ENCODE results near the gene RHBDL3. TPM values are rescaled to one million over a fixed set of nuclear protein-coding genes. Genes with fewer than 3 reads are reported as not detected.
"Not testable (repeated sequence)": the region's sequence is repeated elsewhere in the genome, so short reads cannot be mapped to it uniquely, and the experiment has no call there.

RHBDL3 gene
- total and polyA plus RNA-seq, 10 of the 15 experiments (the other 5 are each of a cell fraction or from before 2014, with no cell fraction given), result 0.04 to 0.24 (median 0.04) TPM; not detected in 5

- TF ChIP-seq, protein P1, sequence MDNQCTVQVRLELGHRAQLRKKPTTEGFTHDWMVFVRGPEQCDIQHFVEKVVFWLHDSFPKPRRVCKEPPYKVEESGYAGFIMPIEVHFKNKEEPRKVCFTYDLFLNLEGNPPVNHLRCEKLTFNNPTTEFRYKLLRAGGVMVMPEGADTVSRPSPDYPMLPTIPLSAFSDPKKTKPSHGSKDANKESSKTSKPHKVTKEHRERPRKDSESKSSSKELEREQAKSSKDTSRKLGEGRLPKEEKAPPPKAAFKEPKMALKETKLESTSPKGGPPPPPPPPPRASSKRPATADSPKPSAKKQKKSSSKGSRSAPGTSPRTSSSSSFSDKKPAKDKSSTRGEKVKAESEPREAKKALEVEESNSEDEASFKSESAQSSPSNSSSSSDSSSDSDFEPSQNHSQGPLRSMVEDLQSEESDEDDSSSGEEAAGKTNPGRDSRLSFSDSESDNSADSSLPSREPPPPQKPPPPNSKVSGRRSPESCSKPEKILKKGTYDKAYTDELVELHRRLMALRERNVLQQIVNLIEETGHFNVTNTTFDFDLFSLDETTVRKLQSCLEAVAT (IDR thresholded peaks at IDR 0.05), result peak; percentile 72
- no peak for TF ChIP-seq POLR2AphosphoS5 (IDR thresholded peaks at IDR 0.05; ENCODE audit: low read length)
Observed at GRCh38 chr17:32350666-32351418, 85.2 kb downstream of the RHBDL3 start (continued).

DNA sequence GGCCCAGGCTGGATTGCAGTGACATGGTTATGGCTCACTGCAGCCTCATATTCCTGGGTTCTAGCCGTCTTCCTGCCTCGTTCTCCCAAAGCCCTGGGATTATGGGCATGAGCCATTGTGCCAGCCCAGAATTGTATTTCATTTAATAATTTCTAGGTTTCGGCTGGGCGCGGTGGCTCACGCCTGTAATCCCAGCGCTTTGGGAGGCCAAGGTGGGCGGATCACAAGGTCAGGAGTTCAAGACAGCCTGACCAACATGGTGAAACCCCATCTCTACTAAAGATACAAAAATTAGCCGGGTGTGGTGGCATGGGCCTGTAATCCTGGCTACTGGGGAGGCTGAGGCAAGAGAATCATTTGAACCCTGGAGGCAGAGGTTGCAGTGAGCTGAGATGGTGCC is 87.1 kb downstream of the RHBDL3 start:
- Histone ChIP-seq H3K4me1 (ENCODE audit: control insufficient read depth, insufficient read depth, low read length) (peaks cover 10% of the 10 kb centered on the region; the same call in 1 of the 2 replicates), H3K79me2 (ENCODE audit: control insufficient read depth, insufficient read depth, low read length) (peaks cover 79% of the 10 kb centered on the region), H3K4me2 (ENCODE audit: control insufficient read depth, insufficient read depth) (peak overlapping the region; percentile 45), H3K36me3 (ENCODE audit: control insufficient read depth in 2 of 2, insufficient read depth in 2 of 2, low read length in 1 of 2) (peaks cover 8 to 26% of the 10 kb centered on the region in 2 experiments), H3K4me3 (peak overlapping the region; percentile 92), H4K20me1 (ENCODE audit: control insufficient read depth, insufficient read depth) (peaks cover 13% of the 10 kb centered on the region)
- BruUV-seq (replicated peaks); SMC1A ChIA-PET (ENCODE audit: uncharacterized antibody, unreplicated experiment); FAIRE-seq; in situ Hi-C loops (cut with MboI); ATAC-seq; CTCF ChIA-PET; H3K9ac ChIP-seq (ENCODE audit: control insufficient read depth, insufficient read depth, low read length); H2AFZ ChIP-seq (ENCODE audit: control insufficient read depth, low read depth, low read length); H3K27ac ChIP-seq (ENCODE audit: control insufficient read depth, insufficient read depth); H3K27me3 ChIP-seq (replicated peaks in 1 of 2; ENCODE audit: control insufficient read depth in 2 of 2, insufficient read depth in 2 of 2, low read length in 1 of 2); H3K9me3 ChIP-seq (replicated peaks; ENCODE audit: control insufficient read depth, insufficient read depth, low read length); intact Hi-C loops (cut with micrococcal nuclease; ENCODE audit: unreplicated experiment); RAD21 ChIA-PET (ENCODE audit: unreplicated experiment); DNase-seq (ENCODE audit: low read depth, low spot score): not testable (repeated sequence)
- 83% methylated on average over 9 of the region's 9 CpGs for WGBS (ENCODE audit: insufficient coverage, insufficient replicate concordance, low lambda C conversion rate, missing lambda C conversion rate)
- POLR2A ChIA-PET, result interaction anchor here (0.6 kb wide), 1 partner anchor 20 kb away, joined by 3 read pairs; no protein-coding TSS in a partner anchor
- TF ChIP-seq NR2F1 (conservative IDR thresholded peaks at IDR 0.05) (peak; percentile 54), POLR2AphosphoS5 (IDR thresholded peaks at IDR 0.05; ENCODE audit: low read length) (peak; percentile 39; the same call in 1 of the 2 replicates)
- TF ChIP-seq, protein P1 (IDR thresholded peaks at IDR 0.05), result peak; percentile 50
